ENCODE data around the gene ZNF598. TPM values are rescaled to one million over a fixed set of nuclear protein-coding genes. Genes with fewer than 3 reads are reported as not detected.

ZNF598 gene
- total and polyA plus RNA-seq, 2 of the 13 experiments (the other 11 are each of a cell fraction or from before 2014, with no cell fraction given), result 13.5 to 14.2 TPM

GRCh38 chr16:2036200-2036966, 26.8 kb upstream of the ZNF598 start (continued):
- TF ChIP-seq, protein P1, sequence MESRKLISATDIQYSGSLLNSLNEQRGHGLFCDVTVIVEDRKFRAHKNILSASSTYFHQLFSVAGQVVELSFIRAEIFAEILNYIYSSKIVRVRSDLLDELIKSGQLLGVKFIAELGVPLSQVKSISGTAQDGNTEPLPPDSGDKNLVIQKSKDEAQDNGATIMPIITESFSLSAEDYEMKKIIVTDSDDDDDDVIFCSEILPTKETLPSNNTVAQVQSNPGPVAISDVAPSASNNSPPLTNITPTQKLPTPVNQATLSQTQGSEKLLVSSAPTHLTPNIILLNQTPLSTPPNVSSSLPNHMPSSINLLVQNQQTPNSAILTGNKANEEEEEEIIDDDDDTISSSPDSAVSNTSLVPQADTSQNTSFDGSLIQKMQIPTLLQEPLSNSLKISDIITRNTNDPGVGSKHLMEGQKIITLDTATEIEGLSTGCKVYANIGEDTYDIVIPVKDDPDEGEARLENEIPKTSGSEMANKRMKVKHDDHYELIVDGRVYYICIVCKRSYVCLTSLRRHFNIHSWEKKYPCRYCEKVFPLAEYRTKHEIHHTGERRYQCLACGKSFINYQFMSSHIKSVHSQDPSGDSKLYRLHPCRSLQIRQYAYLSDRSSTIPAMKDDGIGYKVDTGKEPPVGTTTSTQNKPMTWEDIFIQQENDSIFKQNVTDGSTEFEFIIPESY (CRISPR knock-in tag; IDR thresholded peaks at IDR 0.05), result peak; percentile 76
- TF ChIP-seq ZNF614 (CRISPR knock-in tag; IDR thresholded peaks at IDR 0.05; ENCODE audit: borderline replicate concordance), result no peak
- peak; percentile 38 for TF ChIP-seq AKAP8 (CRISPR knock-in tag; IDR thresholded peaks at IDR 0.05)
- TF ChIP-seq, protein P2, sequence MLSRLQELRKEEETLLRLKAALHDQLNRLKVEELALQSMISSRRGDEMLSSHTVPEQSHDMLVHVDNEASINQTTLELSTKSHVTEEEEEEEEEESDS (CRISPR knock-in tag; IDR thresholded peaks at IDR 0.05; ENCODE audit: borderline replicate concordance), result 0 out of 2 replicates have a peak, but pooled peaks have one; percentile 34
- no peak for TF ChIP-seq THAP8 (CRISPR knock-in tag; IDR thresholded peaks at IDR 0.05; ENCODE audit: borderline replicate concordance)
- no peak for TF ChIP-seq SKI (IDR thresholded peaks at IDR 0.05; ENCODE audit: partially characterized antibody)
- TF ChIP-seq RXRA (CRISPR knock-in tag; IDR thresholded peaks at IDR 0.05), result no peak
- no peak for TF ChIP-seq DNMT1 (CRISPR knock-in tag; IDR thresholded peaks at IDR 0.05)
- no peak for TF ChIP-seq HOXA5 (CRISPR knock-in tag; IDR thresholded peaks at IDR 0.05)
- no peak for TF ChIP-seq ZNF225 (CRISPR knock-in tag; IDR thresholded peaks at IDR 0.05)
- TF ChIP-seq KDM5A (IDR thresholded peaks at IDR 0.05; ENCODE audit: borderline replicate concordance, low read length), result no peak
- no peak for TF ChIP-seq ELK4 (CRISPR knock-in tag; IDR thresholded peaks at IDR 0.05; ENCODE audit: borderline replicate concordance)
- TF ChIP-seq, protein P3, sequence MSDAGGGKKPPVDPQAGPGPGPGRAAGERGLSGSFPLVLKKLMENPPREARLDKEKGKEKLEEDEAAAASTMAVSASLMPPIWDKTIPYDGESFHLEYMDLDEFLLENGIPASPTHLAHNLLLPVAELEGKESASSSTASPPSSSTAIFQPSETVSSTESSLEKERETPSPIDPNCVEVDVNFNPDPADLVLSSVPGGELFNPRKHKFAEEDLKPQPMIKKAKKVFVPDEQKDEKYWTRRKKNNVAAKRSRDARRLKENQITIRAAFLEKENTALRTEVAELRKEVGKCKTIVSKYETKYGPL (CRISPR knock-in tag; IDR thresholded peaks at IDR 0.05), result no peak
- TF ChIP-seq ZNF501 (CRISPR knock-in tag; IDR thresholded peaks at IDR 0.05), result no peak
- TF ChIP-seq, protein P4, sequence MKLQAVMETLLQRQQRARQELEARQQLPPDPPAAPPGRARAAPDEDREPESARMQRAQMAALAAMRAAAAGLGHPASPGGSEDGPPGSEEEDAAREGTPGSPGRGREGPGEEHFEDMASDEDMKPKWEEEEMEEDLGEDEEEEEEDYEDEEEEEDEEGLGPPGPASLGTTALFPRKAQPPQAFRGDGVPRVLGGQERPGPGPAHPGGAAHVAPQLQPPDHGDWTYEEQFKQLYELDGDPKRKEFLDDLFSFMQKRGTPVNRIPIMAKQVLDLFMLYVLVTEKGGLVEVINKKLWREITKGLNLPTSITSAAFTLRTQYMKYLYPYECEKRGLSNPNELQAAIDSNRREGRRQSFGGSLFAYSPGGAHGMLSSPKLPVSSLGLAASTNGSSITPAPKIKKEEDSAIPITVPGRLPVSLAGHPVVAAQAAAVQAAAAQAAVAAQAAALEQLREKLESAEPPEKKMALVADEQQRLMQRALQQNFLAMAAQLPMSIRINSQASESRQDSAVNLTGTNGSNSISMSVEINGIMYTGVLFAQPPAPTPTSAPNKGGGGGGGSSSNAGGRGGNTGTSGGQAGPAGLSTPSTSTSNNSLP (IDR thresholded peaks at IDR 0.05; ENCODE audit: low read depth, low read length), result no peak
- TF ChIP-seq ZNF546 (CRISPR knock-in tag; conservative IDR thresholded peaks at IDR 0.05), result 0 out of 2 replicates have a peak, but pooled peaks have one; percentile 22
- TF ChIP-seq ZBTB38 (CRISPR knock-in tag; IDR thresholded peaks at IDR 0.05), result peak; percentile 87
- peak; percentile 9; the same call in 1 of the 2 replicates for TF ChIP-seq ZSCAN22 (CRISPR knock-in tag; IDR thresholded peaks at IDR 0.05)
- TF ChIP-seq ZNF44 (CRISPR knock-in tag; IDR thresholded peaks at IDR 0.05), result 0 out of 2 replicates have a peak, but pooled peaks have one; percentile 10
- TF ChIP-seq ZNF607 (CRISPR knock-in tag; IDR thresholded peaks at IDR 0.05; ENCODE audit: borderline replicate concordance), result no peak

All from HepG2 (cell line).